Testis (tissue), 2 donors: ENCODE measurements around the gene LYPD4.

ENCODE experiments used
- CTCF ChIP-seq, 3 experiments: fragments of 450-650 bp in 2 of 3; fragments of 200-600 bp in 1 of 3; sonication (generic) in 1 of 3; IDR thresholded peaks; one replicate each; pipeline ENCODE4 v1.5.1; 2016 to 2019; ENCODE audit warnings: antibody characterized with exemption in 3 of 3, mild to moderate bottlenecking in 2 of 3, moderate library complexity in 1 of 3
- POLR2A ChIP-seq: fragments of 450-650 bp; IDR thresholded peaks from one replicate; pipeline ENCODE4 v1.6.1; 2017; ENCODE audit warnings: antibody characterized with exemption, mild to moderate bottlenecking, moderate library complexity

- TF ChIP-seq CTCF (IDR thresholded peaks at IDR 0.05): no peak
- TF ChIP-seq POLR2A: no peak
These were observed 25.0 kb upstream of the LYPD4 start for GRCh38 chr19:41869374-41869955.
